Measurements from ENCODE around the gene GNG8. TPM values are rescaled to one million over a fixed set of nuclear protein-coding genes. Genes with fewer than 3 reads are reported as not detected.
A peak's percentile ranks its signal among the peaks of the same experiment; 100 is the strongest.

Gene GNG8
- total and polyA plus RNA-seq, 4 experiments from 2014 or later, result not detected

DNA sequence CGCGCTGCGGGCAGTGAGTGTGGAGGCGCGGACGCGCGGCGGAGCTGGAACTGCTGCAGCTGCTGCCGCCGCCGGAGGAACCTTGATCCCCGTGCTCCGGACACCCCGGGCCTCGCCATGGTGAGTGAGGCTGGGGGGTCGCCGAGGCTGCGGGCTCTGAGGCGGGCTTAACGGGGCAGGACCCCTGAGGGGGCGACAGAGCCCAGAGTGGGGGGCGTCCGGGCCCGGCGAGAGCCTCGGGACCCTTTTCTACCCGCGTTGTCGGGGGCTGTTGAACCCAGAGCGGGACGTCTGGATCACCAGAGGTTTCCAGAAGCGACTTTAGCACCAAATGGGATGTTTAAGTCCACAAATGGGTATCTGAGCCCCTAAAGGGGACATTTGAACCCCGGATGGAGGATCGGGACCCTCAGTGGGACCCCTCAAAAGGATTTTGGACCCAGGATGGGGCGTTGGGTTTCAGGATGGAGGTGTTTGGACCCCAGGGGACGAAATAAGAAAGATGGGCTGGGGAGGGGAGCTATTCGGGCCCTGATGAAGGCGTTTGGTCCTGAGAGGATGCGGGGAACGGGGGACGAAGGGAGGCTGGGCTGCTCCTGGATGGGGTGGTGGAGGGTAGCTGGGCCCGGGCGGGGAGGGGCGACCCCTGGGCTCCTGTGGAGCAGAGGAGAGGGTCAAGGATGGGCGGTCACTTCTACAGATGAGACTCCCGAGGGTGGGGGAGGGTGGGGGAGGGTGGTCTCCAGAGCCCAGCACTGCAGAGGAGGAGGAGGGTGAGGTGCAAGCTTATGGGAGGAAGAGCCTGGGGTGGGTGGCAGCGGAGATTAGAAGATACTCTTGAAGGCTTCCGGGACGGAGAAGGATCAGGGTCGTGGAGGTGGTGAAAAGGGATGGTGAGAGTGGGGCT lies 34.4 kb downstream of the GNG8 start, which contains the start of gene CALM3:
TSS of gene CALM3 (plus strand) at position 13 of the 907 bp plus-strand sequence. CDS start at position 118, 105 bp downstream.
- peak within 1 kb of the TSS; percentile 97 for H3K27ac ChIP-seq (ENCODE audit: low read depth, low read length)
- H3K4me1 ChIP-seq (ENCODE audit: insufficient read depth, low read length), result peaks cover 36% of the 10 kb centered on the region
- H3K27me3 Mint-ChIP-seq, result peaks cover 0 to 4% of the 10 kb centered on the region in 2 donors
- no peak for DNase-seq
- ChIA-PET CTCF (ENCODE audit: partially characterized antibody) (interaction anchor here (0.9 to 7.0 kb wide), 7 partner anchors 8 to 79 kb away, joined by 3 to 77 read pairs (median 5); partner anchors contain the start of gene DACT3), POLR2A (ENCODE audit: partially characterized antibody) (interaction anchor here (0.5 to 8.3 kb wide), 22 partner anchors 9 to 1857 kb away, joined by 3 to 301 read pairs (median 5); partner anchors contain the start of genes AP2S1, ARHGAP35, DACT3 and FKRP)
- peak within 1 kb of the TSS; percentile 100 for H3K27ac Mint-ChIP-seq
- peaks cover 0 to 11% (median 8%) of the 10 kb centered on the region in 8 donors for H3K9me3 Mint-ChIP-seq
- H3K9me3 ChIP-seq (ENCODE audit: control insufficient read depth in 1 of 2, low read length in 2 of 2), result peaks cover 0 to 4% of the 10 kb centered on the region in 2 donors
- no peaks in the 10 kb centered on the region for H3K27me3 ChIP-seq (ENCODE audit: insufficient read depth, low read length)
- peaks cover 5 to 34% of the 10 kb centered on the region in 2 donors for H3K36me3 Mint-ChIP-seq
- H3K36me3 ChIP-seq (ENCODE audit: insufficient read depth, low read length), result peaks cover 13% of the 10 kb centered on the region
- peak within 1 kb of the TSS; percentile 80 to 95 for H3K4me3 ChIP-seq (ENCODE audit: low read length in 2 of 2)
- H3K4me1 Mint-ChIP-seq, result peaks cover 12 to 51% (median 37%) of the 10 kb centered on the region in 4 donors
- H3K4me3 Mint-ChIP-seq, result peak within 1 kb of the TSS; percentile 98 to 99 (median 99)
- intact Hi-C loops (cut with micrococcal nuclease), result loop anchor here (1.0 to 2.0 kb wide), 2 partner anchors 10 to 73 kb away; no protein-coding TSS in a partner anchor

DNA sequence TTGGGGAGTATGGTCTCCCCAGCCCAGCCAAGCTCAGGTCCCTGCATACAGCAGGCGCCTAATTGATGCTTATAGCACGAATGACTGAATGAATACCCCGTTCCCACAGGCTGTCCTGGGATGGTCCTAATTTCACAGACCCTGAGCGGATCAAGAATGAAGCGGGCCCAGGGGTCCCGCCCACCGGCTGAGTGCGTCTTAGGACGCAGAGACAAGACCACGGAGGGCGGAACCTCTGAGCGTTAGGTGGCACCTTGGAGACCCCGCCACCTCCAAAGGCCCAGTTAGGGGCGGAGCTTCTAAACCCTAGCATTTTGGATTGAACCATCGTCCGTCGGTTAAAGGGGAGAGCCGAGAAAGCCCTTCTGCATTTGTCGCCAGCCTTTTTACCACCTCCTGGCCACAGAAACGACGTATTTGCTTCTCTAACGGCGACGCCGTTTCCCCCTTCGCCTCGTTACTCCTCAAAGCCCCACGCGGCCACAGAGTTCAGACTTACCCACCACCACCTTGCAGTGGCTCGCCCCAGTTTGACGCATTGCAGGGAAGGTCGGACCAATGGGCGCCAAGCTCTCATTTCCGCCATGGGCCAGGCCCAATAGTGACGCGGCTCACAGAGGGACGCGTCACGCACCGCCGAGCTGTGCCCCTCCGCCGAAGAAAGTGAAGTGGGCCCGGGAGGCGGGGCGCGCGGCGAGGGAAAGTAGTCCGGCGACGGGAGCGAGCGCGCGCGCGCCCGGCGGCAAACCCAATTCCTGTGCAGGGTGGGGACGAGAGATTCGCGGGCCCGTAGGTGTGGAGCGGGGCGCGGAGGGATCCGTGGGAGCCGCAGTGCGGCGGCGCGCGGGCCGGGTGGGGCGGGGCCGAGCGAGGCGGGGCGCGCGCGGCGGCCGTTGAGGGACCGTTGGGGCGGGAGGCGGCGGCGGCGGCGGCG lies 35.4 kb downstream of the GNG8 start:
- H3K27me3 Mint-ChIP-seq, result peaks cover 0 to 4% of the 10 kb centered on the region in 2 donors
- Histone ChIP-seq H3K27ac (ENCODE audit: low read depth, low read length) (peak overlapping the region; percentile 97), H3K36me3 (ENCODE audit: insufficient read depth, low read length) (peaks cover 4% of the 10 kb centered on the region), H3K27me3 (ENCODE audit: insufficient read depth, low read length) (no peaks in the 10 kb centered on the region), H3K9me3 (ENCODE audit: control insufficient read depth in 1 of 2, low read length in 2 of 2) (peaks cover 0 to 4% of the 10 kb centered on the region in 2 donors), H3K4me3 (ENCODE audit: low read length in 2 of 2) (peak overlapping the region; percentile 80 to 90), H3K4me1 (ENCODE audit: insufficient read depth, low read length) (peaks cover 36% of the 10 kb centered on the region)
- DNase-seq, result peak; percentile 97 to 99 (median 98)
- intact Hi-C loops (cut with micrococcal nuclease), result loop anchor here (1.0 to 2.0 kb wide), 3 partner anchors 11 to 72 kb away; no protein-coding TSS in a partner anchor
- ChIA-PET POLR2A (ENCODE audit: partially characterized antibody) (interaction anchor here (0.5 to 8.3 kb wide), 27 partner anchors 8 to 1857 kb away, joined by 3 to 301 read pairs (median 5); partner anchors contain the start of genes BLOC1S3, DACT3, FKRP and INAFM1), CTCF (ENCODE audit: partially characterized antibody) (interaction anchor here (1.0 to 7.0 kb wide), 5 partner anchors 12 to 62 kb away, joined by 3 to 77 read pairs (median 10); partner anchors contain the start of gene DACT3)
- H3K4me3 Mint-ChIP-seq, result peak overlapping the region; percentile 98 to 99 (median 99)
- H3K4me1 Mint-ChIP-seq, result peaks cover 10 to 46% (median 30%) of the 10 kb centered on the region in 4 donors
- peaks cover 0 to 11% (median 8%) of the 10 kb centered on the region in 8 donors for H3K9me3 Mint-ChIP-seq
- peaks cover 0 to 26% of the 10 kb centered on the region in 2 donors for H3K36me3 Mint-ChIP-seq
- peak overlapping the region; percentile 100 for H3K27ac Mint-ChIP-seq

DNA sequence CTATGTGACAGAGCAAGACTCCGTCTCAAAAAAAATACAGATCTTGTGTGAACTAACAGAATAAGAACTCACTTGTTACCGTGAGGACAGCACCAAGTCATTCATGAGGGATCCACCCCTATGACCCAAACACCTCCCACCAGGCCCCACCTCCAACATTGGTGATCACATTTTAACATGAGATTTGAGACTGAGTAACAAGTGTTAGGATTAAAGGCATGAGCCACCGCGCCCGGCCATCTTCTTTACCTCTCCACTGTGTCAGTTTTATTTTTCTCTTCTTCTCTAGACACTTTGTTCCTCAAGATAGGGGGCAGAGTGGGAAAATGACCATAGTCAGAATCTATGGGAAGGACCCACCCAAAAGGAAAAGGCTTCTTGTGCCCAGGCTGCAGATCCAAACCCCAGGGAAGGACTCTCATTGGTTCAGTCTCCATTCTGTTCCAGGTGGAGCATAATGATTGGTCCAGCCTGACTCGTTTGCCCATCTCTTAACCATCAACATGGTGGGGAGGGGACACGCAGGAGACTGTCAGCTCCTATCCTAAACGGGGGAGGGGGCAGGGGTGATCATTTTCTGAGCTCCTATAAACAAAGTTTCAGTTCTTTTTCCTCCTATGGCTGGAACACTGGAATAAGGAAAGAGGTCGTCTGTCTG lies 36.2 kb downstream of the GNG8 start:
- ChIA-PET POLR2A (ENCODE audit: partially characterized antibody) (interaction anchor here (0.5 to 8.3 kb wide), 17 partner anchors 7 to 984 kb away, joined by 3 to 301 read pairs (median 5); partner anchors contain the start of genes DACT3, FKRP, INAFM1 and PRKD2), CTCF (ENCODE audit: partially characterized antibody) (interaction anchor here (1.0 to 7.0 kb wide), 4 partner anchors 12 to 62 kb away, joined by 3 to 77 read pairs (median 10); partner anchors contain the start of gene DACT3)
- Histone ChIP-seq H3K27ac (ENCODE audit: low read depth, low read length) (peak overlapping the region; percentile 97), H3K4me1 (ENCODE audit: insufficient read depth, low read length) (peaks cover 35% of the 10 kb centered on the region), H3K9me3 (ENCODE audit: control insufficient read depth in 1 of 2, low read length in 2 of 2) (peaks cover 0 to 4% of the 10 kb centered on the region in 2 donors), H3K27me3 (ENCODE audit: insufficient read depth, low read length) (no peaks in the 10 kb centered on the region), H3K36me3 (ENCODE audit: insufficient read depth, low read length) (no peaks in the 10 kb centered on the region), H3K4me3 (ENCODE audit: low read length in 2 of 2) (peak overlapping the region; percentile 80 to 90)
- DNase-seq, result no peak
- Mint-ChIP-seq H3K4me3 (peak overlapping the region; percentile 98 to 99 (median 99)), H3K27me3 (peaks cover 0 to 4% of the 10 kb centered on the region in 2 donors), H3K4me1 (peaks cover 9 to 42% (median 27%) of the 10 kb centered on the region in 4 donors), H3K27ac (peak overlapping the region; percentile 100), H3K9me3 (peaks cover 0 to 11% (median 8%) of the 10 kb centered on the region in 8 donors), H3K36me3 (peaks cover 0 to 25% of the 10 kb centered on the region in 2 donors)
- intact Hi-C loops (cut with micrococcal nuclease), result loop anchor here (1.0 to 2.0 kb wide), 2 partner anchors 34 to 71 kb away; no protein-coding TSS in a partner anchor

DNA sequence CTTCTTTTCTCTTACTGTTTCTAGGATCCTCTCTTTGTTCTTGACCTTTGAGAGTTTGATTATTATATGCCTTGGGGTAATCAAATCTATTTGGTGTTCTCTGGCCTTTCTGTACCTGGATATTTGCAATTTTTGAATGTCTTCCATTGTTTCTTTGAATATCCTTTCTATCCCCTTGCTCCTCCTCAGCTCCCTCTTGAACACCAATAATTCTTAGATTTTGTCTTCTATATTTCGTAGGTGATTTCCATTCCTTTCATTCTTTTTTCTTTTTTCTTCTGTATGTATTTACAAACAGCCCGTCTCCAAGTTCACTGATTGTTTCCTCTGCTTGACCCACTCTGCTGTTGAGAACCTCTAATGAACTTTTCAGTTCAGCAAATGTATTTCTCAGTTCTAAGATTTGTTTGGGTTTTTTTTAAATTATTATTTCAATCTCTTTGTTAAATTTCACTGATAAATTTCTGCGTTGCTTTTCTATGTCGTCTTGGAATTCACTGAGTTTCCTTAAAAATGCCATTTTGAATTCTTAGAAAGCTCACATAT lies 37.6 kb downstream of the GNG8 start:
- POLR2A ChIA-PET (ENCODE audit: partially characterized antibody), result interaction anchor here (8.3 kb wide), 1 partner anchor 16 kb away, joined by 301 read pairs; no protein-coding TSS in a partner anchor
- Mint-ChIP-seq H3K9me3 (peaks cover 0 to 11% (median 8%) of the 10 kb centered on the region in 8 donors), H3K4me3 (no peak overlapping the region), H3K4me1 (peaks cover 6 to 38% (median 19%) of the 10 kb centered on the region in 4 donors), H3K27me3 (peaks cover 0 to 4% of the 10 kb centered on the region in 2 donors), H3K36me3 (peaks cover 0 to 23% of the 10 kb centered on the region in 2 donors), H3K27ac (peak overlapping the region in 1 of 7 donors; percentile 36)
- Histone ChIP-seq H3K9me3 (ENCODE audit: control insufficient read depth in 1 of 2, low read length in 2 of 2) (peaks cover 0 to 4% of the 10 kb centered on the region in 2 donors), H3K4me3 (ENCODE audit: low read length in 2 of 2) (no peak overlapping the region), H3K36me3 (ENCODE audit: insufficient read depth, low read length) (no peaks in the 10 kb centered on the region), H3K27ac (ENCODE audit: low read depth, low read length) (no peak overlapping the region), H3K27me3 (ENCODE audit: insufficient read depth, low read length) (no peaks in the 10 kb centered on the region), H3K4me1 (ENCODE audit: insufficient read depth, low read length) (peaks cover 21% of the 10 kb centered on the region)
- no peak for DNase-seq
- CTCF ChIA-PET (ENCODE audit: partially characterized antibody), result interaction anchor here (0.6 to 7.0 kb wide), 5 partner anchors 14 to 1689 kb away, joined by 3 to 77 read pairs (median 5); partner anchors contain the start of gene DACT3
- intact Hi-C loops (cut with micrococcal nuclease), result no loop called here

DNA sequence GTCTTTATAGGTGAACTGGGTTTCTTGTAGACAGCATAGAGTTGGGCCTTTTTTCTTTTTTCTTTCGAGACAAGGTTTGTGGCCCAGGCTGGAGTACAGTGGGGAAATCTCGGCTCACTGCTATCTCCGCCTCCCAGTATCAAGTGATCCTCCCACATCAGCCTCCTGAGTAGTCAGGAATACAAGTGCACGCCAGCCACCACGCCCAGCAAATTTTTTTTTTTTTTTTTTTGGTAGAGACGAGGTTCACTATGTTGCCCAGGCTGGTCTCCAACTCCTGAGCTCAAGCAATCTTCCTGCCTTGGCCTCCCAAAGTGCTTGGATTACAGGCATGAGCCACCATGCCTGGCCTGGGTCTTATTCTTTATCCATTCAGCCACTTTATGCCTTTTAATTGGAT lies 40.0 kb downstream of the GNG8 start:
- no peaks in the 10 kb centered on the region for H3K27me3 ChIP-seq (ENCODE audit: insufficient read depth, low read length)
- Mint-ChIP-seq H3K36me3 (peaks cover 0 to 10% of the 10 kb centered on the region in 2 donors), H3K4me1 (peaks cover 0 to 16% (median 7%) of the 10 kb centered on the region in 4 donors), H3K27me3 (peaks cover 0 to 4% of the 10 kb centered on the region in 2 donors), H3K4me3 (no peak overlapping the region), H3K9me3 (peaks cover 0 to 11% (median 8%) of the 10 kb centered on the region in 8 donors), H3K27ac (no peak overlapping the region)
- no peak overlapping the region for H3K27ac ChIP-seq (ENCODE audit: low read depth, low read length)
- peaks cover 8% of the 10 kb centered on the region for H3K4me1 ChIP-seq (ENCODE audit: insufficient read depth, low read length)
- POLR2A ChIA-PET (ENCODE audit: partially characterized antibody), result interaction anchor here (0.6 kb wide), 1 partner anchor 12 kb away, joined by 6 read pairs; no protein-coding TSS in a partner anchor
- CTCF ChIA-PET (ENCODE audit: partially characterized antibody), result interaction anchor here (0.6 kb wide), 1 partner anchor 656 kb away, joined by 4 read pairs; no protein-coding TSS in a partner anchor
- intact Hi-C loops (cut with micrococcal nuclease), result no loop called here
- peaks cover 0 to 4% of the 10 kb centered on the region in 2 donors for H3K9me3 ChIP-seq (ENCODE audit: control insufficient read depth in 1 of 2, low read length in 2 of 2)
- no peak overlapping the region for H3K4me3 ChIP-seq (ENCODE audit: low read length in 2 of 2)
- no peaks in the 10 kb centered on the region for H3K36me3 ChIP-seq (ENCODE audit: insufficient read depth, low read length)
- no peak for DNase-seq

Data from CD4-positive, alpha-beta memory T cell (primary cell).